ENCODE measurements around the gene RPS6KA2.

- TF ChIP-seq CTCF (IDR thresholded peaks at IDR 0.05; ENCODE audit: borderline replicate concordance, extremely low read depth, low read length, poor library complexity, severe bottlenecking) (no peak), EZH2 (IDR thresholded peaks at IDR 0.05; ENCODE audit: borderline replicate concordance, low read depth, low read length, severe bottlenecking) (no peak)
Measured at GRCh38 chr6:166389119-166389518, 237.9 kb downstream of the RPS6KA2 start.
